ENCODE data around the gene APOL6. TPM values are rescaled to one million over a fixed set of nuclear protein-coding genes. Genes with fewer than 3 reads are reported as not detected.
"Not testable (repeated sequence)": the region's sequence is repeated elsewhere in the genome, so short reads cannot be mapped to it uniquely, and the experiment has no call there.

The APOL6 gene
- total RNA-seq, 2 donors from 2014 or later, result 42.7 to 44.8 TPM

- Mint-ChIP-seq H3K36me3 (ENCODE audit: low read depth) (peaks cover 2% of the 10 kb centered on the region), H3K27me3 (peaks cover 36% of the 10 kb centered on the region), H3K27ac (no peak overlapping the region), H3K4me3 (no peak overlapping the region), H3K4me1 (peaks cover 7% of the 10 kb centered on the region)
- DNase-seq (no peak), ATAC-seq (no peak)
- H3K9me3 ChIP-seq (ENCODE audit: control insufficient read depth, low read length, poor library complexity, severe bottlenecking), result no peaks in the 10 kb centered on the region
Measured at GRCh38 chr22:35622191-35622913, 25.9 kb upstream of the APOL6 start.

- H3K9me3 ChIP-seq (ENCODE audit: control insufficient read depth, low read length, poor library complexity, severe bottlenecking); DNase-seq; ATAC-seq; H3K4me3 Mint-ChIP-seq; H3K36me3 Mint-ChIP-seq (ENCODE audit: low read depth): not testable (repeated sequence)
- peaks cover 36% of the 10 kb centered on the region for H3K27me3 Mint-ChIP-seq
- peaks cover 12% of the 10 kb centered on the region for H3K4me1 Mint-ChIP-seq
- H3K27ac Mint-ChIP-seq, result peak overlapping the region; percentile 86
Measured at GRCh38 chr22:35623885-35624284, 24.4 kb upstream of the APOL6 start.

GRCh38 chr22:35624547-35624946 is 23.7 kb upstream of the APOL6 start:
- H3K4me3 Mint-ChIP-seq, result no peak overlapping the region
- DNase-seq (no peak), ATAC-seq (no peak)
- H3K27ac Mint-ChIP-seq, result peak overlapping the region; percentile 65
- peaks cover 2% of the 10 kb centered on the region for H3K36me3 Mint-ChIP-seq (ENCODE audit: low read depth)
- H3K4me1 Mint-ChIP-seq, result peaks cover 12% of the 10 kb centered on the region
- peaks cover 33% of the 10 kb centered on the region for H3K27me3 Mint-ChIP-seq
- H3K9me3 ChIP-seq (ENCODE audit: control insufficient read depth, low read length, poor library complexity, severe bottlenecking), result no peaks in the 10 kb centered on the region

GRCh38 chr22:35625763-35626432 is 22.3 kb upstream of the APOL6 start:
- Mint-ChIP-seq H3K4me1 (peaks cover 18% of the 10 kb centered on the region), H3K27ac (no peak overlapping the region), H3K36me3 (ENCODE audit: low read depth) (peaks cover 2% of the 10 kb centered on the region), H3K27me3 (peaks cover 30% of the 10 kb centered on the region), H3K4me3 (no peak overlapping the region)
- no peak for DNase-seq
- ATAC-seq, result no peak
- no peaks in the 10 kb centered on the region for H3K9me3 ChIP-seq (ENCODE audit: control insufficient read depth, low read length, poor library complexity, severe bottlenecking)

GRCh38 chr22:35627267-35628041 is 20.8 kb upstream of the APOL6 start:
- DNase-seq (peak in 1 of 3 donors; percentile 12), ATAC-seq (peak; percentile 35)
- peak overlapping the region; percentile 81 for H3K4me3 Mint-ChIP-seq
- H3K27ac Mint-ChIP-seq, result peak overlapping the region; percentile 39
- peaks cover 30% of the 10 kb centered on the region for H3K27me3 Mint-ChIP-seq
- H3K36me3 Mint-ChIP-seq (ENCODE audit: low read depth), result peaks cover 2% of the 10 kb centered on the region
- H3K4me1 Mint-ChIP-seq, result peaks cover 18% of the 10 kb centered on the region
- H3K9me3 ChIP-seq (ENCODE audit: control insufficient read depth, low read length, poor library complexity, severe bottlenecking), result no peaks in the 10 kb centered on the region

GRCh38 chr22:35628732-35629131 is 19.5 kb upstream of the APOL6 start:
- peaks cover 26% of the 10 kb centered on the region for H3K27me3 Mint-ChIP-seq
- peaks cover 23% of the 10 kb centered on the region for H3K4me1 Mint-ChIP-seq
- DNase-seq (no peak), ATAC-seq (no peak)
- no peaks in the 10 kb centered on the region for H3K36me3 Mint-ChIP-seq (ENCODE audit: low read depth)
- no peaks in the 10 kb centered on the region for H3K9me3 ChIP-seq (ENCODE audit: control insufficient read depth, low read length, poor library complexity, severe bottlenecking)
- no peak overlapping the region for H3K27ac Mint-ChIP-seq
- no peak overlapping the region for H3K4me3 Mint-ChIP-seq

GRCh38 chr22:35629406-35630216 is 18.6 kb upstream of the APOL6 start:
- DNase-seq (peak in 1 of 3 donors; percentile 17), ATAC-seq (peak; percentile 59)
- no peak overlapping the region for H3K4me3 Mint-ChIP-seq
- H3K36me3 Mint-ChIP-seq (ENCODE audit: low read depth), result no peaks in the 10 kb centered on the region
- peak overlapping the region; percentile 8 for H3K27ac Mint-ChIP-seq
- peaks cover 28% of the 10 kb centered on the region for H3K4me1 Mint-ChIP-seq
- peaks cover 20% of the 10 kb centered on the region for H3K27me3 Mint-ChIP-seq
- H3K9me3 ChIP-seq (ENCODE audit: control insufficient read depth, low read length, poor library complexity, severe bottlenecking), result no peaks in the 10 kb centered on the region

GRCh38 chr22:35630387-35630793 is 17.9 kb upstream of the APOL6 start:
- no peaks in the 10 kb centered on the region for H3K9me3 ChIP-seq (ENCODE audit: control insufficient read depth, low read length, poor library complexity, severe bottlenecking)
- Mint-ChIP-seq H3K4me1 (peaks cover 31% of the 10 kb centered on the region), H3K4me3 (no peak overlapping the region), H3K36me3 (ENCODE audit: low read depth) (peaks cover 2% of the 10 kb centered on the region), H3K27me3 (peaks cover 15% of the 10 kb centered on the region), H3K27ac (peak overlapping the region; percentile 76)
- DNase-seq, result no peak
- ATAC-seq, result no peak

- ATAC-seq (no peak), DNase-seq (no peak)
- H3K9me3 ChIP-seq (ENCODE audit: control insufficient read depth, low read length, poor library complexity, severe bottlenecking), result no peaks in the 10 kb centered on the region
- peak overlapping the region; percentile 76 for H3K27ac Mint-ChIP-seq
- H3K27me3 Mint-ChIP-seq, result peaks cover 10% of the 10 kb centered on the region
- no peak overlapping the region for H3K4me3 Mint-ChIP-seq
- peaks cover 2% of the 10 kb centered on the region for H3K36me3 Mint-ChIP-seq (ENCODE audit: low read depth)
- peaks cover 31% of the 10 kb centered on the region for H3K4me1 Mint-ChIP-seq
Measured at GRCh38 chr22:35630891-35631290, 17.4 kb upstream of the APOL6 start.

GRCh38 chr22:35631597-35631996 is 16.6 kb upstream of the APOL6 start:
- peak; percentile 49 for ATAC-seq
- Mint-ChIP-seq H3K36me3 (ENCODE audit: low read depth) (peaks cover 2% of the 10 kb centered on the region), H3K27ac (no peak overlapping the region), H3K27me3 (peaks cover 3% of the 10 kb centered on the region), H3K4me1 (peaks cover 31% of the 10 kb centered on the region), H3K4me3 (no peak overlapping the region)
- peak in 1 of 3 donors; percentile 21 for DNase-seq
- H3K9me3 ChIP-seq (ENCODE audit: control insufficient read depth, low read length, poor library complexity, severe bottlenecking), result no peaks in the 10 kb centered on the region

- H3K36me3 Mint-ChIP-seq (ENCODE audit: low read depth), result peaks cover 2% of the 10 kb centered on the region
- peak overlapping the region; percentile 3 for H3K4me3 Mint-ChIP-seq
- no peak overlapping the region for H3K27ac Mint-ChIP-seq
- H3K27me3 Mint-ChIP-seq, result no peaks in the 10 kb centered on the region
- no peaks in the 10 kb centered on the region for H3K9me3 ChIP-seq (ENCODE audit: control insufficient read depth, low read length, poor library complexity, severe bottlenecking)
- H3K4me1 Mint-ChIP-seq, result peaks cover 22% of the 10 kb centered on the region
- ATAC-seq (no peak), DNase-seq (no peak)
Measured at GRCh38 chr22:35632935-35633334, 15.3 kb upstream of the APOL6 start.

GRCh38 chr22:35633520-35633919 is 14.7 kb upstream of the APOL6 start:
- peaks cover 5% of the 10 kb centered on the region for H3K27me3 Mint-ChIP-seq
- no peak for ATAC-seq

More at GRCh38 chr22:35633520-35633919, 14.7 kb upstream of the APOL6 start:
- no peaks in the 10 kb centered on the region for H3K9me3 ChIP-seq (ENCODE audit: control insufficient read depth, low read length, poor library complexity, severe bottlenecking)
- Mint-ChIP-seq H3K36me3 (ENCODE audit: low read depth) (peaks cover 2% of the 10 kb centered on the region), H3K4me3 (no peak overlapping the region), H3K4me1 (peaks cover 22% of the 10 kb centered on the region), H3K27ac (no peak overlapping the region)
- DNase-seq, result no peak
